GM12878 (cell line): ENCODE results near the gene COL4A4. TPM values are rescaled to one million over a fixed set of nuclear protein-coding genes. Genes with fewer than 3 reads are reported as not detected.

Experiments used
- ATAC-seq: fragments of 200-7000 bp; cut with Tn5 transposase; 3 replicates; pipeline ENCODE4 v1.9.1; 2020; ENCODE audit warnings: mild to moderate bottlenecking, moderate library complexity
- BruUV-seq: library from RNA; stranded (reverse); fragments of 400-500 nt; replicated peaks from 2 replicates; lab custom pipeline; 2021; lab: Mats Ljungman, UMichigan
- CTCF ChIA-PET: fragments of 300-600 bp; sonication (Branson Sonifier 250); formaldehyde crosslinking; extraction: SDS; loops from one replicate; lab custom pipeline; 2021; ENCODE audit warnings: inconsistent platforms; lab: Yijun Ruan, JAX
- POLR2A ChIA-PET: fragments of 350-600 bp; formaldehyde crosslinking; extraction: SDS; loops from one replicate; lab custom pipeline; 2021; ENCODE audit warnings: inconsistent platforms; lab: Charles Lee
- RAD21 ChIA-PET: fragments of 300-600 bp; sonication (Branson Sonifier 250); formaldehyde crosslinking; loops from one replicate; lab custom pipeline; 2023; ENCODE audit warnings: antibody characterized with exemption; ENCODE audit not compliant: unreplicated experiment; lab: Charles Lee
- SMC1A ChIA-PET: fragments of 300-600 bp; sonication (Branson Sonifier 250); formaldehyde crosslinking; loops from one replicate; lab custom pipeline; 2023; ENCODE audit not compliant: unreplicated experiment, uncharacterized antibody; lab: Charles Lee
- DNase-seq: peaks from one replicate; pipeline ENCODE4 v3.0.0-alpha.2; 2011; ENCODE audit warnings: low read depth, low spot score
- FAIRE-seq: peaks from 3 replicates; lab custom pipeline; 2011; peaks lifted over from hg19 to GRCh38; lab: Jason Lieb, UNC
- H2AFZ ChIP-seq: 2 replicates; pipeline ENCODE4 v1.6.0; 2011; ENCODE audit warnings: low read depth, low read length, control low read depth; ENCODE audit not compliant: control insufficient read depth
- H3K27ac ChIP-seq: 2 replicates; pipeline ENCODE4 v1.5.1; 2011; ENCODE audit warnings: control low read depth; ENCODE audit not compliant: control insufficient read depth, insufficient read depth
- H3K27me3 ChIP-seq, 2 experiments: replicated peaks in 1 of 2; 2 replicates each; pipeline versions ENCODE4 v1.6.0 to v1.6.1; 2011; ENCODE audit warnings: low read length in 1 of 2; ENCODE audit not compliant: control insufficient read depth in 2 of 2, insufficient read depth in 2 of 2
- H3K36me3 ChIP-seq, 2 experiments: 2 replicates each; pipeline ENCODE4 v1.5.1; 2011; ENCODE audit warnings: low read length in 1 of 2; ENCODE audit not compliant: control insufficient read depth in 2 of 2, insufficient read depth in 2 of 2
- H3K4me1 ChIP-seq: 2 replicates; pipeline ENCODE4 v1.6.1; 2011; ENCODE audit warnings: mild to moderate bottlenecking, low read length, moderate library complexity, mixed read lengths; ENCODE audit not compliant: control insufficient read depth, insufficient read depth
- H3K4me2 ChIP-seq: 2 replicates; pipeline ENCODE4 v1.6.0; 2011; ENCODE audit warnings: control low read depth; ENCODE audit not compliant: control insufficient read depth, insufficient read depth
- H3K4me3 ChIP-seq: fragments of 200-600 bp; sonication (generic); 2 replicates; pipeline ENCODE4 v1.5.1; 2016
- H3K79me2 ChIP-seq: 2 replicates; pipeline ENCODE4 v1.6.0; 2011; ENCODE audit warnings: low read length; ENCODE audit not compliant: control insufficient read depth, insufficient read depth
- H3K9ac ChIP-seq: 2 replicates; pipeline ENCODE4 v1.8.0; 2011; ENCODE audit warnings: low read length, control low read depth, mixed read lengths; ENCODE audit not compliant: control insufficient read depth, insufficient read depth
- H3K9me3 ChIP-seq: replicated peaks from 3 replicates; pipeline ENCODE4 v1.5.1; 2011; ENCODE audit warnings: mild to moderate bottlenecking, low read length; ENCODE audit not compliant: control insufficient read depth, insufficient read depth
- H4K20me1 ChIP-seq: 2 replicates; pipeline ENCODE4 v1.6.0; 2011; ENCODE audit not compliant: control insufficient read depth, insufficient read depth
- CREB1 ChIP-seq: IDR thresholded peaks from 2 replicates; pipeline ENCODE4 v1.6.1; 2012; ENCODE audit warnings: low read depth, mild to moderate bottlenecking, inconsistent platforms
- EGR1 ChIP-seq, 2 experiments: IDR thresholded peaks; 1 replicate in 1 of 2; 2 replicates in 1 of 2; pipeline ENCODE4 v1.6.1; 2011 to 2012; ENCODE audit warnings: low read depth in 2 of 2, low read length in 2 of 2, borderline replicate concordance in 1 of 2, mild to moderate bottlenecking in 1 of 2, moderate library complexity in 1 of 2
- POLR2A ChIP-seq: IDR thresholded peaks from 2 replicates; pipeline ENCODE4 v1.6.1; 2011; ENCODE audit warnings: low read depth, mild to moderate bottlenecking, low read length
- RUNX3 ChIP-seq: IDR thresholded peaks from 2 replicates; pipeline ENCODE4 v1.6.1; 2012; ENCODE audit warnings: low read length, inconsistent platforms
- TCF3 ChIP-seq: IDR thresholded peaks from 2 replicates; pipeline ENCODE4 v1.6.1; 2012; ENCODE audit warnings: low read depth, mild to moderate bottlenecking, low read length, borderline replicate concordance; ENCODE audit not compliant: insufficient read depth
- ZNF274 ChIP-seq: IDR thresholded peaks from one replicate; pipeline ENCODE4 v1.8.0; 2011; ENCODE audit not compliant: insufficient read length, insufficient read depth
- WGBS: methylation state at CpG from one replicate; pipeline ENCODE4 v1.1.6; 2016; ENCODE audit warnings: low lambda C conversion rate; ENCODE audit not compliant: insufficient replicate concordance, insufficient coverage; ENCODE audit errors: missing lambda C conversion rate; 5-methylcytosine and 5-hydroxymethylcytosine counted together
- in situ Hi-C: fragments of 300-500 bp; cut with MboI; formaldehyde crosslinking; loops from 9 replicates; pipeline ENCODE4 v1.14.3; 2018; ENCODE audit warnings: mixed read lengths
- intact Hi-C: fragments of 100-400 bp; cut with micrococcal nuclease; formaldehyde crosslinking; loops from one replicate; pipeline ENCODE4 v1.14.2; 2022; ENCODE audit not compliant: unreplicated experiment
- polyA plus RNA-seq, 11 experiments: library from polyadenylated mRNA; depleted of rRNA in 4 of 11; unstranded in 6 of 11; stranded (reverse) in 5 of 11; fragments of >200 nt; fragmentation: Nextera tagmentation in 4 of 11; fragmentation: Illumina TruSeq in 1 of 11; extraction: Ambion mirVana in 4 of 11; extraction: Trizol in 1 of 11; gene quantifications; 1 replicate in 1 of 11; 2 replicates in 10 of 11; pipeline versions ENCODE4 v1.2.1 to v1.2.3, GENCODE V29; 2011 to 2016; ENCODE audit warnings: inconsistent platforms in 2 of 11, missing spikeins in 2 of 11, low read depth in 1 of 11
- total RNA-seq, 4 experiments: library from RNA; depleted of rRNA in 3 of 4; stranded (reverse); fragments of >200 nt in 3 of 4; fragmentation: Illumina TruSeq in 1 of 4; extraction: Trizol in 1 of 4; gene quantifications; 2 replicates each; pipeline versions ENCODE4 v1.2.1 to v1.2.3, GENCODE V29; 2013 to 2021
- TF ChIP-seq, protein P1 (sequence below): fragments of 450-650 bp; formaldehyde crosslinking; IDR thresholded peaks from 2 replicates; pipeline ENCODE4 v1.5.0; 2022; ENCODE audit warnings: mild to moderate bottlenecking, missing genetic modification characterization

COL4A4 gene
- total and polyA plus RNA-seq, 10 of the 15 experiments (the other 5 are each of a cell fraction or from before 2014, with no cell fraction given): 0.19 to 4.0 (median 2.1) TPM

DNA sequence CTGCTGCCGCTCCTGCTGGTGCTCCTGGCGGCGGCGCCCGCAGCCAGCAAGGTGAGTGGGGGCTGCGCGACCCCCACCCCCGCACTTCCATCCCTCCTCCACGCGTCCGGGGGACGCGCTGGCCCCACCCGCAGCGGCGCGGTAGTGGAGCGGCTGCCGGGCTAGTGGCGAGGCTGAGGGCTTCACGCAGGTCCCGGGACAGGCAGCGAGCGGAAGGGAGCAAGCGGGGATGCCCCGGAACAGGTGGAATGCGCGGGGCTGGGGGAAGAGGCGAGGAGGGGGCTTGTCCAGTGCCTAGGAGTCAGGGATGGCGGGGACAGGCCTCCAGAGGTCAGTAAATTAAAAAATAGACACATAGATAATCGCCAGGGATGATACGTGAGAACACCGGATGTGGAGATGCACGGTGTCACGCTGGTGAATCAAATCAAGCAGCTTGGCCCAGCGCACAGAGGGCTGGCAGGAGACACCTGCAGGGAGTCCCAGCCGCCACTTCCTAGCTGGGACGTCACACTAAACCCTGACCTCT is 822 bp upstream of the COL4A4 start:
- in situ Hi-C loops: no loop called here
- no peak for DNase-seq
- peak overlapping the region; percentile 62; the same call in 1 of the 2 replicates for H3K9ac ChIP-seq
- peak overlapping the region; percentile 81 for H2AFZ ChIP-seq
- H3K27ac ChIP-seq: peak overlapping the region; percentile 69
- no TSS peak for BruUV-seq
- H3K36me3 ChIP-seq: no peaks in the 10 kb centered on the region
- RAD21 ChIA-PET: no interaction called here
- peak overlapping the region; percentile 85 for H3K4me3 ChIP-seq
- WGBS: under 1% methylated on average over 37 of the region's 38 CpGs
- SMC1A ChIA-PET: no interaction called here
- H3K9me3 ChIP-seq: no peaks in the 10 kb centered on the region; the same call in 2 of the 3 replicates
- no peaks in the 10 kb centered on the region for H4K20me1 ChIP-seq
- peak; percentile 18 for FAIRE-seq
- H3K79me2 ChIP-seq: peaks cover 2% of the 10 kb centered on the region
- POLR2A ChIA-PET: interaction anchor here (0.6 kb wide), 1 partner anchor 646 kb away, joined by 9 read pairs; no protein-coding TSS in a partner anchor
- H3K27me3 ChIP-seq: peaks cover 0 to 2% of the 10 kb centered on the region in 2 experiments; a peak in 2 of 4 replicates
- intact Hi-C loops: no loop called here
- TF ChIP-seq POLR2A (peak; percentile 35; the same call in 1 of the 2 replicates), EGR1 (IDR thresholded peaks at IDR 0.05; ENCODE audit: borderline replicate concordance in 1 of 2, low read depth in 2 of 2, low read length in 2 of 2) (0 out of 3 replicates have a peak, but pooled peaks of 1 of the 2 experiments have one; percentile 16), CREB1 (peak; percentile 39; the same call in 1 of the 2 replicates), TCF3 (peak; percentile 74; the same call in 1 of the 2 replicates), ZNF274 (no peak), RUNX3 (0 out of 2 replicates have a peak, but pooled peaks have one; percentile 8)
- TF ChIP-seq, protein P1, sequence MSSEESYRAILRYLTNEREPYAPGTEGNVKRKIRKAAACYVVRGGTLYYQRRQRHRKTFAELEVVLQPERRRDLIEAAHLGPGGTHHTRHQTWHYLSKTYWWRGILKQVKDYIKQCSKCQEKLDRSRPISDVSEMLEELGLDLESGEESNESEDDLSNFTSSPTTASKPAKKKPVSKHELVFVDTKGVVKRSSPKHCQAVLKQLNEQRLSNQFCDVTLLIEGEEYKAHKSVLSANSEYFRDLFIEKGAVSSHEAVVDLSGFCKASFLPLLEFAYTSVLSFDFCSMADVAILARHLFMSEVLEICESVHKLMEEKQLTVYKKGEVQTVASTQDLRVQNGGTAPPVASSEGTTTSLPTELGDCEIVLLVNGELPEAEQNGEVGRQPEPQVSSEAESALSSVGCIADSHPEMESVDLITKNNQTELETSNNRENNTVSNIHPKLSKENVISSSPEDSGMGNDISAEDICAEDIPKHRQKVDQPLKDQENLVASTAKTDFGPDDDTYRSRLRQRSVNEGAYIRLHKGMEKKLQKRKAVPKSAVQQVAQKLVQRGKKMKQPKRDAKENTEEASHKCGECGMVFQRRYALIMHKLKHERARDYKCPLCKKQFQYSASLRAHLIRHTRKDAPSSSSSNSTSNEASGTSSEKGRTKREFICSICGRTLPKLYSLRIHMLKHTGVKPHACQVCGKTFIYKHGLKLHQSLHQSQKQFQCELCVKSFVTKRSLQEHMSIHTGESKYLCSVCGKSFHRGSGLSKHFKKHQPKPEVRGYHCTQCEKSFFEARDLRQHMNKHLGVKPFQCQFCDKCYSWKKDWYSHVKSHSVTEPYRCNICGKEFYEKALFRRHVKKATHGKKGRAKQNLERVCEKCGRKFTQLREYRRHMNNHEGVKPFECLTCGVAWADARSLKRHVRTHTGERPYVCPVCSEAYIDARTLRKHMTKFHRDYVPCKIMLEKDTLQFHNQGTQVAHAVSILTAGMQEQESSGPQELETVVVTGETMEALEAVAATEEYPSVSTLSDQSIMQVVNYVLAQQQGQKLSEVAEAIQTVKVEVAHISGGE (CRISPR knock-in tag): no peak
- peak overlapping the region; percentile 89 for H3K4me2 ChIP-seq
- CTCF ChIA-PET: no interaction called here
- ATAC-seq: peak; percentile 73
- no peaks in the 10 kb centered on the region for H3K4me1 ChIP-seq
